Tibial nerve (tissue), 4 donors: ENCODE data around the gene TRIP6. TPM values are rescaled to one million over a fixed set of nuclear protein-coding genes. Genes with fewer than 3 reads are reported as not detected.

ENCODE experiments used
- DNase-seq, 2 donors: peaks; one replicate each; pipeline ENCODE4 v3.0.0-alpha.2; 2019; ENCODE audit warnings: low spot score in 2 of 2
- H3K27ac ChIP-seq, 4 donors: fragments of 200-600 bp; sonication (generic) in 3 of 4; one replicate each; pipeline ENCODE4 v1.5.1; 2017 to 2019; ENCODE audit warnings: mild to moderate bottlenecking in 1 of 4
- H3K27me3 ChIP-seq, 2 donors: fragments of 200-600 bp; sonication (generic) in 1 of 2; one replicate each; pipeline versions ENCODE4 v1.5.1 to v1.6.0; 2017 to 2019
- H3K36me3 ChIP-seq, 3 donors: fragments of 200-600 bp; sonication (generic); one replicate each; pipeline ENCODE4 v1.5.1; 2018 to 2019
- H3K4me1 ChIP-seq, 4 donors: fragments of 200-600 bp; sonication (generic) in 3 of 4; one replicate each; pipeline ENCODE4 v1.5.1; 2017 to 2019
- H3K4me3 ChIP-seq, 4 donors: fragments of 200-600 bp; sonication (generic) in 3 of 4; one replicate each; pipeline ENCODE4 v1.5.1; 2017 to 2019; ENCODE audit warnings: mild to moderate bottlenecking in 1 of 4, moderate library complexity in 1 of 4
- H3K9me3 ChIP-seq, 4 donors: fragments of 200-600 bp; sonication (generic) in 3 of 4; one replicate each; pipeline ENCODE4 v1.5.1; 2017 to 2019
- CTCF ChIP-seq, 5 experiments: fragments of 200-600 bp in 3 of 5; fragments of 450-650 bp in 2 of 5; sonication (generic) in 3 of 5; IDR thresholded peaks; one replicate each; pipeline ENCODE4 v1.5.1; 2016 to 2019; ENCODE audit warnings: antibody characterized with exemption in 5 of 5, mild to moderate bottlenecking in 3 of 5, moderate library complexity in 2 of 5
- EP300 ChIP-seq, 2 donors: sonication (generic); formaldehyde crosslinking; IDR thresholded peaks; one replicate each; pipeline ENCODE4 v1.6.1; 2017; ENCODE audit warnings: antibody characterized with exemption in 2 of 2, mild to moderate bottlenecking in 1 of 2
- POLR2A ChIP-seq, 2 donors: fragments of 450-650 bp; IDR thresholded peaks; one replicate each; pipeline ENCODE4 v1.6.1; 2017; ENCODE audit warnings: antibody characterized with exemption in 2 of 2, mild to moderate bottlenecking in 2 of 2, moderate library complexity in 2 of 2
- WGBS, 2 donors: methylation state at CpG; one replicate each; pipeline ENCODE4 v1.1.5; 2018; 5-methylcytosine and 5-hydroxymethylcytosine counted together
- total RNA-seq, 4 donors: library from RNA; depleted of rRNA; stranded (reverse); fragments of >200 nt; gene quantifications; one replicate each; pipeline ENCODE4 v1.1.0, GENCODE V29; 2016

The TRIP6 gene
- total RNA-seq, 4 donors from 2014 or later, result 63.9 to 119 (median 80.8) TPM

DNA sequence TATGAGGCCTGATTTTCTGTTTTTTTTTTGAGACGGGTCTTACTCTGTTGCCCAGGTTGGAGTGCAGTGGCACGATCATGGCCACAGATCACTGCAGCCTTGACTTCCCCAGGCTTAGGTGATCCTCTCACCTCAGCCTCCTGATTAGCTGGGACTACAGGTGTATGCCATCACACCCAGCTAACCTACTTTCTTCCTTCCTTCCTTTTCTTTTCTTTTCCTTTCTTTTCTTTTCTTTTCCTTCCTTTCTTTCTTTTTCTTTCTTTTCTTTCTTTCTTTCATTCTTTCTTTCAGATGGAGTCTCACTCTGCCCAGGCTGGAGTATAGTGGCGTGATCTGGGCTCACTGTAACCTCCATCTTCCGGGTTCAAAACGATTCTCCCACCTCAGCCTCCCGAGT lies 11.5 kb downstream of the TRIP6 start:
- TF ChIP-seq CTCF (IDR thresholded peaks at IDR 0.05), result no peak
- TF ChIP-seq EP300 (IDR thresholded peaks at IDR 0.05), result no peak
- no peak for TF ChIP-seq POLR2A (IDR thresholded peaks at IDR 0.05)
- Histone ChIP-seq H3K36me3 (peaks cover 6 to 59% (median 25%) of the 10 kb centered on the region in 3 donors), H3K9me3 (no peaks in the 10 kb centered on the region), H3K27me3 (no peaks in the 10 kb centered on the region), H3K4me1 (peaks cover 0 to 66% (median 26%) of the 10 kb centered on the region in 4 donors), H3K4me3 (no peak overlapping the region), H3K27ac (no peak overlapping the region)
- 82 to 89% methylated on average over 6 of the region's 6 CpGs for WGBS, 2 donors
- no peak for DNase-seq

DNA sequence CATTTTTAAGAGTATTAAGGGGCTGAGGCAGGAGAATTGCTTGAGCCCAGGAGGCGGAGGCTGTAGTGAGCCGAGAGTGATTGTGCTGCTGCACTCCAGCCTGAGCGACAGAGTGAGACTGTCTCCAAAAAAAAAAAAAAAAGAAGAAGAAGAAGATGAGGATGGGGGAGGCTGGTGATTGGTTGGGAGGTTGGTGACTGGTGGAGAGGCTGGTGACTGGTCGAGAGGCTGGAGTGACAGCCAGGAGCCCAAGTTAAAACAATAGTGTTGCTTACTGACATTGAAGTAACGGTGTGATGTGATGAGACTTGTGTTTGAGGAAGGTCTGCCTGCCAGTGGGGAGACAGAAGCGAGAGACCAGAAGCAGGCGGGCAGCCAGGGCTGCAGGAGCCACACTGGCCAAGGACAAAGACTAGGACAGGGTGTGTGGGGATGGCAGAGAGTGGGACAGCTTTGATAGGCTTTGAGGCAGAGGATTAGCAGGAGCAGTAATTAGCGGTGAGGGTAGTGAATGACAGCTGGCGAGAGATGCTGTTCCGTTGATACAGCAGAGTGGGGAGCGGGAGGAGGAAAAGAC lies 12.6 kb downstream of the TRIP6 start:
- Histone ChIP-seq H3K4me3 (no peak overlapping the region), H3K4me1 (peaks cover 0 to 58% (median 22%) of the 10 kb centered on the region in 4 donors), H3K9me3 (no peaks in the 10 kb centered on the region), H3K27me3 (no peaks in the 10 kb centered on the region), H3K27ac (no peak overlapping the region), H3K36me3 (peaks cover 6 to 68% (median 30%) of the 10 kb centered on the region in 3 donors)
- TF ChIP-seq POLR2A (IDR thresholded peaks at IDR 0.05) (no peak), EP300 (IDR thresholded peaks at IDR 0.05) (no peak), CTCF (IDR thresholded peaks at IDR 0.05) (no peak)
- 83 to 86% methylated on average over 11 of the region's 11 CpGs for WGBS, 2 donors
- no peak for DNase-seq

GRCh38 chr7:100880645-100881044 lies 13.5 kb downstream of the TRIP6 start:
- Histone ChIP-seq H3K4me1 (peaks cover 0 to 56% (median 20%) of the 10 kb centered on the region in 4 donors), H3K27ac (no peak overlapping the region), H3K9me3 (no peaks in the 10 kb centered on the region), H3K36me3 (peaks cover 6 to 77% (median 39%) of the 10 kb centered on the region in 3 donors), H3K27me3 (no peaks in the 10 kb centered on the region), H3K4me3 (no peak overlapping the region)
- no peak for DNase-seq
- WGBS, 2 donors, result 81 to 90% methylated on average over 7 of the region's 7 CpGs
- TF ChIP-seq EP300 (IDR thresholded peaks at IDR 0.05) (no peak), CTCF (IDR thresholded peaks at IDR 0.05) (no peak), POLR2A (IDR thresholded peaks at IDR 0.05) (no peak)

- TF ChIP-seq CTCF (IDR thresholded peaks at IDR 0.05) (no peak), EP300 (IDR thresholded peaks at IDR 0.05) (no peak), POLR2A (IDR thresholded peaks at IDR 0.05) (no peak)
- no peak overlapping the region for H3K4me3 ChIP-seq
- H3K27ac ChIP-seq, result no peak overlapping the region
- H3K4me1 ChIP-seq, result peaks cover 0 to 51% (median 16%) of the 10 kb centered on the region in 4 donors
- WGBS, 2 donors, result 95 to 96% methylated on average over 20 of the region's 20 CpGs
- H3K9me3 ChIP-seq, result no peaks in the 10 kb centered on the region
- H3K27me3 ChIP-seq, result no peaks in the 10 kb centered on the region
- peaks cover 6 to 81% (median 39%) of the 10 kb centered on the region in 3 donors for H3K36me3 ChIP-seq
- no peak for DNase-seq
Observed at GRCh38 chr7:100881136-100881535, 13.9 kb downstream of the TRIP6 start.

DNA sequence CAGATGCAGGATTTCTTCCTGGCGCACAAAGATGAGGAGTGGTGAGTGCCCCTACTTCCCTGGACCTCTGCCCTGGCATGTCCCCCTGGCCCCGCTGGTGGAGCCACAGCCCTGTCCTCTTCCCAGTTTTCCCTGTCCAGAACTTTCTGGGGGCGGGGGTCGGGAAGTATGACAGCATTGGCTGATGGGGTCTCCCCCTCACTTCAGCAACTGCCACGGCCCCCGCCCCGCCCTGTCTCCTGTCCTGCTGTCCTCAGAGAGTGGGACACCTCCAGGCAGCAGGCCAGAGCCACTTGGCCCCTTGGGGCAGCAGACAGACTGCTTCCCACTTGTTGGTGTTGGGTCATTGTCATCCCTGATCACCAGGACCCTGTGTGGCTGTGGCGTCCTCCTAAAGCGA lies 15.0 kb downstream of the TRIP6 start:
- peaks cover 0 to 45% (median 6%) of the 10 kb centered on the region in 4 donors for H3K4me1 ChIP-seq
- TF ChIP-seq EP300 (IDR thresholded peaks at IDR 0.05), result no peak
- no peak for TF ChIP-seq CTCF (IDR thresholded peaks at IDR 0.05)
- TF ChIP-seq POLR2A (IDR thresholded peaks at IDR 0.05), result no peak
- H3K27ac ChIP-seq, result no peak overlapping the region
- H3K27me3 ChIP-seq, result no peaks in the 10 kb centered on the region
- DNase-seq, result no peak
- no peak overlapping the region for H3K4me3 ChIP-seq
- H3K36me3 ChIP-seq, result peaks cover 6 to 88% (median 49%) of the 10 kb centered on the region in 3 donors
- 86 to 89% methylated on average over 9 of the region's 9 CpGs for WGBS, 2 donors
- no peaks in the 10 kb centered on the region for H3K9me3 ChIP-seq
